ENCODE data around the gene PARD3. TPM values are rescaled to one million over a fixed set of nuclear protein-coding genes. Genes with fewer than 3 reads are reported as not detected.

Gene PARD3
- total RNA-seq, 3 donors from 2014 or later, result 39.5 to 87.9 (median 47.0) TPM

DNA sequence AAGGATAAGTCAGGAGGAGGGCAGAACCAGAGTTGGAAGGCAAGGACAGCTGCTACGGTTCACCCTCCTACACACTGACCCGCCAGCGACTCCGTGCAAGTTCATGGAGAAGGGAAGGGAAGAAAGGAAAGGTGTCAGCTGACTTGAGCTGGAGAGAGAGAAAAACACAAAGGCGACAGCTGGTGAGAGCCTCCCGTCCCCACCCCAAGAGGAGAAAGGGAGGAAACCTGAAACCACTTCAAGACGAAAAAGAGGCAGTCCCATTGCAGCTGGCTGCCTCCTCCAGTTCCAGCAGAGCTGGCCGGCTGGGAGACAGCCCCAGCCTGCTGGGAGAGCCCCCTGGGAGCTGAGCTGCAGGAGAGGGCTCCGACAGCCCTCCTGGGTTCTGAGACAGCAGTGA is 75.2 kb downstream of the PARD3 start:
- Histone ChIP-seq H3K4me1 (ENCODE audit: low read depth) (peaks cover 7% of the 10 kb centered on the region), H3K36me3 (ENCODE audit: low read depth) (no peaks in the 10 kb centered on the region), H3K9me3 (no peaks in the 10 kb centered on the region), H3K4me3 (no peak overlapping the region)
- DNase-seq (peak in 2 of 3 donors; percentile 46 to 49), ATAC-seq (peak; percentile 79)
- TF ChIP-seq, protein P1, sequence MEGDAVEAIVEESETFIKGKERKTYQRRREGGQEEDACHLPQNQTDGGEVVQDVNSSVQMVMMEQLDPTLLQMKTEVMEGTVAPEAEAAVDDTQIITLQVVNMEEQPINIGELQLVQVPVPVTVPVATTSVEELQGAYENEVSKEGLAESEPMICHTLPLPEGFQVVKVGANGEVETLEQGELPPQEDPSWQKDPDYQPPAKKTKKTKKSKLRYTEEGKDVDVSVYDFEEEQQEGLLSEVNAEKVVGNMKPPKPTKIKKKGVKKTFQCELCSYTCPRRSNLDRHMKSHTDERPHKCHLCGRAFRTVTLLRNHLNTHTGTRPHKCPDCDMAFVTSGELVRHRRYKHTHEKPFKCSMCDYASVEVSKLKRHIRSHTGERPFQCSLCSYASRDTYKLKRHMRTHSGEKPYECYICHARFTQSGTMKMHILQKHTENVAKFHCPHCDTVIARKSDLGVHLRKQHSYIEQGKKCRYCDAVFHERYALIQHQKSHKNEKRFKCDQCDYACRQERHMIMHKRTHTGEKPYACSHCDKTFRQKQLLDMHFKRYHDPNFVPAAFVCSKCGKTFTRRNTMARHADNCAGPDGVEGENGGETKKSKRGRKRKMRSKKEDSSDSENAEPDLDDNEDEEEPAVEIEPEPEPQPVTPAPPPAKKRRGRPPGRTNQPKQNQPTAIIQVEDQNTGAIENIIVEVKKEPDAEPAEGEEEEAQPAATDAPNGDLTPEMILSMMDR (IDR thresholded peaks at IDR 0.05), result no peak
- intact Hi-C loops (cut with DNase I, micrococcal nuclease), result no loop called here

DNA sequence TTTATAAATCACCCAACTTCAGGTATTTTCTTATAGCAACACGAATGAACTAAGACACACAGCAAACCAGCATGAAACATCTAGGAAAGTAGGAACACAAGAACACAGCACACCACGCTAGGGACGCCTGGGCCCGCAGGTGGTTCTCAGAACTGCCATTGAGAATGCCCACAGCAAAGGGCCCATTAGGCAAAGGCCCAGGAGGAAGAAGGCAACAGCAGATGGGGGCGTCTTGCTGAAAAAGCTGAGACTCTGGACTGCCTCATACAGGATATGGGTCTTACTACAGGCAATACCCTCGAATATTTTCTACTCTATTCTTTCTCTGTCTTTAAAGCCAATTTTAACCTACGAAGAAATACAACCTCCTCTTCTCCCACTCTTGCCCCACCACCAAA is 77.3 kb downstream of the PARD3 start:
- TF ChIP-seq, protein P1 (IDR thresholded peaks at IDR 0.05), result no peak
- no peak for DNase-seq
- H3K4me3 ChIP-seq, result no peak overlapping the region
- H3K4me1 ChIP-seq (ENCODE audit: low read depth), result peaks cover 11% of the 10 kb centered on the region
- no peaks in the 10 kb centered on the region for H3K36me3 ChIP-seq (ENCODE audit: low read depth)
- no peak for ATAC-seq
- intact Hi-C loops (cut with DNase I, micrococcal nuclease), result no loop called here
- no peaks in the 10 kb centered on the region for H3K9me3 ChIP-seq

DNA sequence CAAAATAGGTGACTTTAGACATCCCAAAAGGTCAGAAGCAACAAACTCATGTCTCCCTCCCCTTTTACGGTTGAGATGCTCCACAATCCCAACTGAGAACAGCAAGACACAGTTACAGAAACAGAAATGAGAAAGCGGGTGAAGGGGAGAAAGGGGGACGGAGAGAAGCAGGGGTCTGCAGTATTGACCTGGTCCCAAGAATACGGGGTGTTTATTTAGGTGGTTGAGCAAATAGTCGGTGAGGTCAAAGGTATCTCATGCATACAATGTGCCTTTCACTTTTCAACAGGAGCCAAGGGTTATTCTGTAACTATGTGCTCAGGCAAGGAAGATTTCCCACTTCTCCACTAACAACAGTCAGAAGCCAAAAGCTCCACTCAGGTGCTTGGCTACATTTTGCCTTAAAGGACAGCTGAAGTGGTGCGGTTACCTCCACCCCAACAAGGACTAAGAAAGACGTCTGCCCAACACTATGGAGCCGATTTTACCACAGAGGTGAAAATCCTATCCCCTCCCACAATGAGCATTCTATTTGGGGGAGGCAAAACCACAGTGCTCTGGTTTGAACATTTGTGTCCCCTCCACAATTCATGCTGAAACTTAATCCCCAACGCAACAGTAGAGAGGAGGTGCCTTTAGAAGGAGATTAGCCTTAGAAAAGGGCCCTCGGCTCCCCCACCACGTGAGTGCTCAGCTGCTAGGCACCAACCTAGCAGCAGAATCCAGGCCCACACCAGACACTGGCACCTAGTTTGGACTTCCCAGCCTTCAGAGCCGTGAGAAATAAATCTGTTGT is 77.9 kb downstream of the PARD3 start:
- Histone ChIP-seq H3K9me3 (no peaks in the 10 kb centered on the region), H3K4me3 (no peak overlapping the region), H3K4me1 (ENCODE audit: low read depth) (peaks cover 11% of the 10 kb centered on the region), H3K36me3 (ENCODE audit: low read depth) (no peaks in the 10 kb centered on the region)
- intact Hi-C loops (cut with DNase I, micrococcal nuclease), result no loop called here
- TF ChIP-seq, protein P1 (IDR thresholded peaks at IDR 0.05), result no peak
- peak; percentile 78 for ATAC-seq
- DNase-seq, result no peak

DNA sequence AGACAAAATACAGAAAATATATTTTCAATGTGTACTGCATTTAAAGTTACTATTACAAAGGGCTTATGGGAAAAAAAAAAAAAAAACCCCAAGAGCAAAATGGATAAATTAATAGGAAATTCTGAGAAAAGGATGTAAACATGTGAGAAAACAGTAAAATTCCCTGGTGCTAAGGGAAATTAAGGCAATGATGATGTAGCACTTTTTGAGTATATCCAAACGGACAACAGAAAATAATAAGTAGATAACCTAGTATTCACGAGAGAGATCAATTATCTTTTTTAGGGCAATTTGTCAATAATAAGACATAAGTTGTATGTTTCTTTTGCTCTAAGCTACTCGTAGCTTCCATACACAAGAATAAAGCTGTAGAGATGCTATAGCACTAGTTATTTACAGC is 80.2 kb downstream of the PARD3 start:
- DNase-seq (no peak), ATAC-seq (no peak)
- Histone ChIP-seq H3K36me3 (ENCODE audit: low read depth) (no peaks in the 10 kb centered on the region), H3K4me1 (ENCODE audit: low read depth) (peaks cover 4% of the 10 kb centered on the region), H3K4me3 (no peak overlapping the region), H3K9me3 (no peaks in the 10 kb centered on the region)
- intact Hi-C loops (cut with DNase I, micrococcal nuclease), result no loop called here
- TF ChIP-seq, protein P1 (IDR thresholded peaks at IDR 0.05), result no peak

DNA sequence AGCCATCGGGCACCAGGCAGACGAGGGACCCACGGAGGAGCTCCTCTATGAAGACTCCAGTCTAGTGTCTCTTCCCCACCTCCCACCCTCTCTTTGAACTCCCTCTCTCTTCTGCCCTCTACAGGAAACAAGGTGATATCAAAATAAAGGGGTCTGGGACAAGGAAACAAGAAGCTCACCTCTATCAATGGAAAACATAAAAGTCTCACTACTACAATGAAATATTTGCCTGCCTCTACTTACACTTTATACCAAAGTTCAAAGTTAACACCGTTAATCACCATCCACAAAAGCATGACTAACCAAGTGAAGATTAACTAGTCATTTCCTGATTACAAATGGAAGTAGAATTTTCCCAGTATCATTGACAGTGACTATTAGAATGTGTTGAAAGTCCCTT is 82.2 kb downstream of the PARD3 start:
- peak; percentile 26 for ATAC-seq
- Histone ChIP-seq H3K36me3 (ENCODE audit: low read depth) (no peaks in the 10 kb centered on the region), H3K4me3 (no peak overlapping the region), H3K9me3 (no peaks in the 10 kb centered on the region), H3K4me1 (ENCODE audit: low read depth) (peaks cover 10% of the 10 kb centered on the region)
- intact Hi-C loops (cut with DNase I, micrococcal nuclease), result no loop called here
- DNase-seq, result no peak
- TF ChIP-seq, protein P1 (IDR thresholded peaks at IDR 0.05), result no peak
